Measurements from ENCODE around the gene C16orf74. TPM values are rescaled to one million over a fixed set of nuclear protein-coding genes. Genes with fewer than 3 reads are reported as not detected.

Gene C16orf74
- total RNA-seq, 1 experiment from 2014 or later: 1.8 TPM

DNA sequence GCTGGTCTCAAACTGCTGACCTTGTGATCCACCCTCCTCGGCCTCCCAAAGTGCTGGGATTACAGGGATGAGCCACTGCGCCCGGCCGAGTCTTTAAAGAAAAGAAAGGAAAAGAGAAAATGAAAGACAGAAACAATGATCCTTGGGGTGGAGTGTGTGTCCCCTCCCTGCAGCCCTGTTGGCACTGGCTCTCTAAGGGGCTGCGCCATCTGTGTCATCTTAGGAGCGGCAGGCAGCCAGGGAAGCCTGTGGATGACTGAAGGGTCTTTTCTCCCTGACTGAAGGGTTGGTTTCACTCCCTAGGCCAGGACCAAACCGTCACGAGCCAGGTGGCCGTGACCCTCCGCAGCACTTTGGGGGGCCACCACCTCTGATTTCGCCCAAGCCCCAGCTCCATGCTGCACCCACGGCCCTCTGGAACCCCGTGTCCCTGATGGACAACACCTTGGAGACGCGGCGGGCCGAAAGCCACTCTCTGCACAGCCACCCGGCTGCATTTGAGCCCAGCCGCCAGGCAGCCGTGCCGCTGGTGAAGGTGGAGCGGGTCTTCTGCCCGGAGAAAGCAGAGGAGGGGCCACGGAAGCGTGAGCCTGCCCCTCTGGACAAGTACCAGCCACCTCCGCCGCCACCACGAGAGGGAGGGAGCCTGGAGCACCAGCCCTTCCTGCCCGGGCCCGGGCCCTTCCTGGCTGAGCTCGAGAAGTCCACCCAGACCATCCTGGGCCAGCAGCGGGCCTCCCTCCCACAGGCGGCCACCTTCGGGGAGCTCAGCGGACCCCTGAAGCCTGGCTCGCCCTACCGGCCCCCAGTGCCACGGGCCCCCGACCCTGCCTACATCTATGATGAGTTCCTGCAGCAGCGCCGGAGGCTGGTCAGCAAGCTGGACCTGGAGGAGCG is 89.8 kb downstream of the C16orf74 start:
- no peak for DNase-seq (ENCODE audit: extremely low read depth, low read depth)

DNA sequence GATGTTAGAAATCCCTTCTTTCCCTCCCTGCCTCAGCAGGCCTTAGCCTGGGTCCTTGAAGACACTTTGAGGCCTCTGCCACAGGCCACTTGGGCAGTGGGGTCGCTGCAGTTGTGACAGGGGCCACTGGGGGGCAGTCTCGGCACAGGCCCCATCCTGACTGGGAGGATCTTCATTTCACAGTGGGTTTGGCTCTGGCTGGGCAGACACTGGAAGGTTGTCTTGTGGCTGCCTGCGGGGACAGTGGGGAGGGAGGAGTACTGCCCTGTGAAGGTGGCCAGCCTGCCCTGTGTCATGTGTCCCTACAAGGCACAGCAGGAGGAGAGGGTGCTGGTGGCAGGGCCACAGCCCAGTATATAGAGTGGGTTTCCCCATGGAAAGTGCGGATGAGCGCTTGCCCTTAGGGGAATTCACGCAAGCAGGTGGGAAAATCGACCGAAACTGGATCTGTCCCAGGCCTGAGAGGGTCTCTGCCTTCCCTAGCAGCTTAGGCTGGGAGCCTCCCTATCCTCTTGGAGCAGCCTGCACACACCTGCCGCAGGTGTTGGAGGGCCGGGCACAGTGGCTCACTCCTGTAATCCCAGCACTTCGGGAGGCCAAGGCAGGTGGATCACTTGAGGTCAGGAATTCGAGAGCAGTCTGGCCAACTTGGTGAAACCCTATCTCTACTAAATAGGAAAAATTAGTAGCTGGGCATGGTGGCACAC is 90.9 kb downstream of the C16orf74 start:
- peak; percentile 20 for DNase-seq (ENCODE audit: extremely low read depth, low read depth)

DNA sequence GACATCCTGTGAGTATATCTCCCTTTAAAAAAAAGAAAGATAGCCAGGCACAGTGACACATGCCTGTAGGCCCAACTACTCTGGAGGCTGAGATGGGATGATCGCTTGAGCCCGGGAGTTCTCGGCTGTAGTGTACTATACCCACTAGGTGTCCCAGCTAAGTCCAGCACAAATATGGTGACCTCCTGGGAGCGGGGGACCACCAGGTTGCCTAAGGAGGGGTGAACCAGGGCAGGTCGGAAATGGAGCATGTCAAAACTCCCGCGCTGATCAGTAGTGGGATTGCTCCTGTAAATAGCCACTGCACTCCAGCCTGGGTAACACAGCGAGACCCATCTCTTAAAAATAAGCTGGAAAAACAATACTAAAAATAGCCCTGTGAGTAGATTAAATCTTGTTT is 91.6 kb downstream of the C16orf74 start:
- no peak for DNase-seq (ENCODE audit: extremely low read depth, low read depth)

DNA sequence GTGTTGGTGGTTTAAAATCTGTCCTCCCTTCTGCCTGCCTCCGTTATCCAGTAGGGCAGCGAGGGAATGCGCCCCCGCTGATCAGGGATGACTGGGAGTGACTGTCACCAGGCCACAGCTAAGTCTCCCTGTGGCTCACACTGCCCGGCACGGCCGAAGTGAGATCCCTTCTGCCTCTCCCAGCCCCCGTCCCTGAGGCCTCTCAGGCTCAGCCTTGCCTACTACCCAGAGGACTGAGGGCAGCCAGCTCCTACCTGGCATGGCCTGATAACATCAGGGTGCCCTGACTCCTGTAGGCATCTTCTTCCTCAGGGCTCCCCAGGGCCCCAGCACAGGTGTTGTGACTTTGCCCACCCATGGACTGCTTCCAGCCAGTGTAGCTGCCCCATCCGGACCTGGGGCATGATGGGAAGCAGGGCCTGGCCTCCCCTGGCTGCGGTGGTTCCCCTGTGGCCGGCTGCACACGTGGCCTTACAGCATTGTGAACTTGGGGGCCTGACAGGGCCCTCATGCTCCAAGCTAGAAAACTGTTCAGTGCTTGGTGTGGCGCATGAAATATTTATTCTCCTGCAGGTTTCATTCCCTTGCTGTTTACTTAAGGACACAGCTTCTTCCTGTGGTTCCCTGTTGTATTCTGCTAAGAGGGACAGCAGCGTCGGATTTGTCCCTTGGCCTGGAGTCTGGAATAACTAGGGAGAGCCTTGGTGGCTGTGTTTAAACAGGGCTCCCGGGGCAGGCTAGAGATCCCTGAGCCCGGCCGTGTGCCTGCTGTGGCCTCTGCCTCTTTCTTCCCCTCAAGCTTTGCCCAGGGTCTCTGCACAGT is 92.2 kb downstream of the C16orf74 start:
- DNase-seq (ENCODE audit: extremely low read depth, low read depth): no peak

DNA sequence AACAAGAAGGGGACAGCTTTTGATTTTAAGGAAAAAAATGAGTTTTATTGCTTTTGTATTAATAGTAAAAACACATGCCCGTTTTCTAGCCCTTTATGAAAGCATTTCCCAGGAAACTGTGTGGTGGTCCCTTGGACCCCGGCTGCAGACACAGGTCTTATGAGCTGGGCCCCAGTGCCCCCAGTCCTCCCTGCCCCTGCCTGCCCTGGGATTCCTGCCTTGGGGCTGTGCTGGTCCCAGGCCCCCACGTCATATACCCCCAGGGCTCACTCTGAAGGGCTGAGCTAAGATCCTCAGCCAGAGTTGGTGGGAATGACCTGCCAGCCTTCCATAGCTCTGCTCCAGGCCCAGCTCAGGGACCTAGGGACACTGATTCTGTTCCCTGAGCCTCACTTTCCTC is 92.9 kb downstream of the C16orf74 start:
- DNase-seq (ENCODE audit: extremely low read depth, low read depth): no peak

Small RNA genes lying within 50 kb of the gene (small RNA-seq; reads per million reads assigned to genes)
- gene RN7SL381P: 0 to 0.18 reads per million in 2 experiments
- gene RNU1-103P: 0 reads per million in 2 experiments

Other genes starting within 250 kb of the C16orf74 start
- gene GSE1, start 137.8 kb downstream of the C16orf74 start, total RNA-seq (2014; rRNA removed; shearing (Covaris generic)): 11.3 and 13.5 TPM in 2 replicates
- 2.6 and 3.1 TPM in 2 replicates for gene GINS2, start 62.1 kb downstream of the C16orf74 start, total RNA-seq (2014; rRNA removed; shearing (Covaris generic))
- 35.1 and 45.2 TPM in 2 replicates for gene EMC8, start 48.4 kb upstream of the C16orf74 start, total RNA-seq (2014; rRNA removed; shearing (Covaris generic))
- 490 and 498 TPM in 2 replicates for gene COX4I1, start 48.6 kb upstream of the C16orf74 start, total RNA-seq (2014; rRNA removed; shearing (Covaris generic))
- gene IRF8, start 148.1 kb upstream of the C16orf74 start, total RNA-seq (2014; rRNA removed; shearing (Covaris generic)): not detected in 2 replicates